Astrocyte (in vitro differentiated cells and primary cell): ENCODE results near the gene SIRPB2. TPM values are rescaled to one million over a fixed set of nuclear protein-coding genes. Genes with fewer than 3 reads are reported as not detected.

ENCODE experiments used
- DNase-seq: peaks from one replicate; pipeline ENCODE4 v3.0.0-alpha.2; 2010; ENCODE audit warnings: low read depth
- FAIRE-seq: peaks from 2 replicates; lab custom pipeline; 2011; peaks lifted over from hg19 to GRCh38; lab: Jason Lieb, UNC
- H2AFZ ChIP-seq: 2 replicates; pipeline ENCODE4 v1.6.0; 2012; ENCODE audit warnings: low read depth, low read length, inconsistent platforms
- H3K27ac ChIP-seq: 2 replicates; pipeline ENCODE4 v1.5.1; 2011; ENCODE audit warnings: low read depth, low read length, inconsistent platforms
- H3K27me3 ChIP-seq: 2 replicates; pipeline ENCODE4 v1.6.0; 2011; ENCODE audit warnings: low read length, inconsistent platforms; ENCODE audit not compliant: insufficient read depth
- H3K36me3 ChIP-seq: 2 replicates; pipeline ENCODE4 v1.5.1; 2011; ENCODE audit warnings: low read length, inconsistent platforms; ENCODE audit not compliant: insufficient read depth
- H3K4me1 ChIP-seq: 2 replicates; pipeline ENCODE4 v1.5.1; 2011; ENCODE audit warnings: low read length, inconsistent platforms; ENCODE audit not compliant: insufficient read depth
- H3K4me2 ChIP-seq: 2 replicates; pipeline ENCODE4 v1.6.0; 2012; ENCODE audit warnings: low read length, inconsistent platforms
- H3K4me3 ChIP-seq: 2 replicates; pipeline ENCODE4 v1.5.1; 2011; ENCODE audit warnings: low read depth, mild to moderate bottlenecking, low read length, inconsistent platforms; ENCODE audit not compliant: insufficient read depth
- H3K79me2 ChIP-seq: 2 replicates; pipeline ENCODE4 v1.6.0; 2012; ENCODE audit warnings: mild to moderate bottlenecking, low read length, inconsistent platforms; ENCODE audit not compliant: insufficient read depth
- H3K9ac ChIP-seq: 2 replicates; pipeline ENCODE4 v1.6.0; 2012; ENCODE audit warnings: mild to moderate bottlenecking, low read length, inconsistent platforms
- H3K9me3 ChIP-seq: 2 replicates; pipeline ENCODE4 v1.5.1; 2012; ENCODE audit warnings: low read depth, mild to moderate bottlenecking, low read length, inconsistent platforms; ENCODE audit not compliant: insufficient read depth
- H4K20me1 ChIP-seq: 2 replicates; pipeline ENCODE4 v1.6.0; 2012; ENCODE audit warnings: low read length, inconsistent platforms; ENCODE audit not compliant: insufficient read depth
- H3K27ac Mint-ChIP-seq: one replicate; pipeline ENCODE4 v1.8.0; 2021; ENCODE audit warnings: mild to moderate bottlenecking, mixed read lengths; ENCODE audit not compliant: unreplicated experiment
- H3K27me3 Mint-ChIP-seq: one replicate; pipeline ENCODE4 v1.8.0; 2021; ENCODE audit warnings: low read depth, mixed read lengths; ENCODE audit not compliant: unreplicated experiment
- H3K36me3 Mint-ChIP-seq: one replicate; pipeline ENCODE4 v1.8.0; 2021; ENCODE audit warnings: low read depth, mixed read lengths; ENCODE audit not compliant: unreplicated experiment
- H3K4me1 Mint-ChIP-seq: one replicate; pipeline ENCODE4 v1.8.0; 2021; ENCODE audit warnings: low read depth, mixed read lengths; ENCODE audit not compliant: unreplicated experiment
- H3K4me3 Mint-ChIP-seq: one replicate; pipeline ENCODE4 v1.8.0; 2021; ENCODE audit warnings: mild to moderate bottlenecking, moderate library complexity, mixed read lengths; ENCODE audit not compliant: unreplicated experiment
- H3K9me3 Mint-ChIP-seq: one replicate; pipeline ENCODE4 v1.8.0; 2021; ENCODE audit warnings: mild to moderate bottlenecking, mixed read lengths; ENCODE audit not compliant: unreplicated experiment
- EZH2 ChIP-seq: IDR thresholded peaks from 2 replicates; pipeline ENCODE4 v1.6.1; 2012; ENCODE audit warnings: mild to moderate bottlenecking, low read length, inconsistent platforms; ENCODE audit not compliant: insufficient read depth
- total RNA-seq: library from RNA; stranded (reverse); gene quantifications from 2 replicates; pipeline ENCODE4 v1.2.1, GENCODE V29; 2021
- TF ChIP-seq, protein P1 (sequence below): IDR thresholded peaks from 2 replicates; pipeline ENCODE4 v1.5.1; 2011; ENCODE audit warnings: low read depth, mild to moderate bottlenecking, inconsistent platforms, low read length, moderate library complexity; ENCODE audit not compliant: insufficient read depth

SIRPB2 gene
- total RNA-seq, 1 donor from 2014 or later, result not detected

DNA sequence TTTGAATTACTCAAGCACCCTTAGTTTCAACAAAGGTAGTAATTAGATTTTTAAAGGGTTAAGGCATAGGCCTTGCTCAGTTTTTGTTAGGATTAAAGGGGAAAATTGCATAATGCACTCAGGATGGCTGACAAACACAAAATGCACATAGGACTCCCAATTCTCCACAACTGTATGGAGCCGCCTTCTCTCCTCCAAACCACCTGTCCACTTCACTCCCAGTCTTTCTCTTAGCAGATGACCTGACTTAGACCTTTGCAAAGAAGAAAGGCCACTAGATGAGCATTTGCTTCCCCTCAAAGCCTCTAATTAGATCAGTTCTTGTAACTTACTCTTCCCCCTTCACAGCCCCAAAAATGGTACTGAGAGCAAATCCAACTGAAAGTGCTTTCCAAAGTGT, 44.7 kb downstream of the SIRPB2 start:
- DNase-seq, result no peak
- Histone ChIP-seq H3K4me2 (no peak overlapping the region), H3K27ac (no peak overlapping the region), H3K36me3 (peaks cover 92% of the 10 kb centered on the region), H3K79me2 (no peaks in the 10 kb centered on the region), H3K27me3 (no peaks in the 10 kb centered on the region), H3K9me3 (peaks cover 12% of the 10 kb centered on the region), H3K9ac (no peak overlapping the region), H3K4me1 (no peaks in the 10 kb centered on the region), H3K4me3 (no peak overlapping the region), H2AFZ (no peak overlapping the region), H4K20me1 (peaks cover 19% of the 10 kb centered on the region)
- Mint-ChIP-seq H3K36me3 (peaks cover 30% of the 10 kb centered on the region), H3K4me3 (no peak overlapping the region), H3K27ac (no peak overlapping the region), H3K4me1 (peaks cover 3% of the 10 kb centered on the region), H3K9me3 (no peaks in the 10 kb centered on the region), H3K27me3 (no peaks in the 10 kb centered on the region)
- no peak for TF ChIP-seq EZH2
- TF ChIP-seq, protein P1, sequence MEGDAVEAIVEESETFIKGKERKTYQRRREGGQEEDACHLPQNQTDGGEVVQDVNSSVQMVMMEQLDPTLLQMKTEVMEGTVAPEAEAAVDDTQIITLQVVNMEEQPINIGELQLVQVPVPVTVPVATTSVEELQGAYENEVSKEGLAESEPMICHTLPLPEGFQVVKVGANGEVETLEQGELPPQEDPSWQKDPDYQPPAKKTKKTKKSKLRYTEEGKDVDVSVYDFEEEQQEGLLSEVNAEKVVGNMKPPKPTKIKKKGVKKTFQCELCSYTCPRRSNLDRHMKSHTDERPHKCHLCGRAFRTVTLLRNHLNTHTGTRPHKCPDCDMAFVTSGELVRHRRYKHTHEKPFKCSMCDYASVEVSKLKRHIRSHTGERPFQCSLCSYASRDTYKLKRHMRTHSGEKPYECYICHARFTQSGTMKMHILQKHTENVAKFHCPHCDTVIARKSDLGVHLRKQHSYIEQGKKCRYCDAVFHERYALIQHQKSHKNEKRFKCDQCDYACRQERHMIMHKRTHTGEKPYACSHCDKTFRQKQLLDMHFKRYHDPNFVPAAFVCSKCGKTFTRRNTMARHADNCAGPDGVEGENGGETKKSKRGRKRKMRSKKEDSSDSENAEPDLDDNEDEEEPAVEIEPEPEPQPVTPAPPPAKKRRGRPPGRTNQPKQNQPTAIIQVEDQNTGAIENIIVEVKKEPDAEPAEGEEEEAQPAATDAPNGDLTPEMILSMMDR, result no peak
- FAIRE-seq, result no peak

DNA sequence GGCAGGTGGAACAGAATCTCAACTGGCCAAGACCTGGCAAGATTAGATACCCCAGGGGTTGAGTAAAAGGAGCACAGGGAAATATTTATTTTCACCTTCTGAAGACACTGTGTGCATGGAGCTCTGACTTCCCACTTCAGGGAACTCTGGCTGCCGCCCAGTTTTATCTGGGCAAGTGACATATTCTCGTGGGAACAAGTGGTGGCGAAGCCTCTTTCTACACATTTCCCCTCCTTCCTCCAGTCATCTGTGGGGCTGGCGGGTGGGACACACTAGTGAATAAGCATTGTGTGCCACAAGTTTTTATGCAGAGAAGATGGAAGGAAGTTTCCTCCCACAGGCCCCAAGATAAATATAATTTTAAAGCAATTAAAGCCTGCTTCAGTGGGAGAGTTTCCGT, 48.1 kb downstream of the SIRPB2 start:
- no peak overlapping the region for H2AFZ ChIP-seq
- DNase-seq (no peak), FAIRE-seq (no peak)
- no peak for TF ChIP-seq EZH2
- TF ChIP-seq, protein P1, result no peak
- peaks cover 61% of the 10 kb centered on the region for H3K36me3 ChIP-seq
- no peak overlapping the region for H3K27ac ChIP-seq
- H3K27ac Mint-ChIP-seq, result no peak overlapping the region
- no peak overlapping the region for H3K4me3 Mint-ChIP-seq
- no peaks in the 10 kb centered on the region for H3K9me3 Mint-ChIP-seq
- no peak overlapping the region for H3K9ac ChIP-seq
- H3K27me3 Mint-ChIP-seq, result no peaks in the 10 kb centered on the region
- no peaks in the 10 kb centered on the region for H3K9me3 ChIP-seq
- no peaks in the 10 kb centered on the region for H3K4me1 Mint-ChIP-seq
- H3K36me3 Mint-ChIP-seq, result peaks cover 29% of the 10 kb centered on the region
- H3K27me3 ChIP-seq, result no peaks in the 10 kb centered on the region
- H3K4me3 ChIP-seq, result no peak overlapping the region
- H4K20me1 ChIP-seq, result peaks cover 26% of the 10 kb centered on the region
- no peak overlapping the region for H3K4me2 ChIP-seq
- H3K79me2 ChIP-seq, result no peaks in the 10 kb centered on the region
- H3K4me1 ChIP-seq, result no peaks in the 10 kb centered on the region

DNA sequence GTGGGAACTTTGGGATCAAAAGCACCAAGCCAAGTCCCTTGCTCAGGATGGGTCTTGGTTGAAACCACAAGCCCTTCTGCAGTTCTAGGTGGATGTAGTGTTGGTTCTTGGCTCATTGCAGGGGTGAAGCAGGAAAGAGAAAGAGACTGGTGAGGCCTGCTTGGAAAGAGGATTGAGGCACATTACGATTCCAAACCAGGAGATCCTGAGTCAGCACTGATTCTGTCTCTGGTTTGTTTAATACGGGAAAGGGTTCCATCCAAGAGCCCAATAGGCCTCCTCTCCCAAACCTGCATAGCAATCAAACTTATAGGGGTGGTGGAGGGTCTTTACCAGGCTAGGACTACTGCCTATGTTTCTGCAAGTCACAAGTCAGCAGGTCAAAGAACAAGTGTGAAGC, 48.9 kb downstream of the SIRPB2 start:
- Histone ChIP-seq H3K9ac (no peak overlapping the region), H3K4me3 (no peak overlapping the region), H3K4me1 (no peaks in the 10 kb centered on the region), H3K79me2 (no peaks in the 10 kb centered on the region), H3K27ac (no peak overlapping the region), H3K4me2 (no peak overlapping the region), H3K27me3 (no peaks in the 10 kb centered on the region), H3K9me3 (no peaks in the 10 kb centered on the region), H2AFZ (no peak overlapping the region), H4K20me1 (peaks cover 23% of the 10 kb centered on the region), H3K36me3 (peaks cover 54% of the 10 kb centered on the region)
- Mint-ChIP-seq H3K27me3 (no peaks in the 10 kb centered on the region), H3K9me3 (no peaks in the 10 kb centered on the region), H3K4me3 (no peak overlapping the region), H3K36me3 (peaks cover 29% of the 10 kb centered on the region), H3K4me1 (no peaks in the 10 kb centered on the region), H3K27ac (no peak overlapping the region)
- FAIRE-seq, result no peak
- no peak for DNase-seq
- TF ChIP-seq EZH2, result no peak
- TF ChIP-seq, protein P1, result no peak
